Erythroblast (primary cell): Measurements from ENCODE around the gene NUP153.

ENCODE experiments used
- GATA1 ChIP-seq: IDR thresholded peaks from 2 replicates; pipeline ENCODE4 v1.6.1; 2011; ENCODE audit warnings: low read depth, mild to moderate bottlenecking, control low read depth, low read length, moderate library complexity
- POLR2A ChIP-seq: IDR thresholded peaks from 2 replicates; pipeline ENCODE4 v1.6.1; 2011; ENCODE audit warnings: mild to moderate bottlenecking, low read length

DNA sequence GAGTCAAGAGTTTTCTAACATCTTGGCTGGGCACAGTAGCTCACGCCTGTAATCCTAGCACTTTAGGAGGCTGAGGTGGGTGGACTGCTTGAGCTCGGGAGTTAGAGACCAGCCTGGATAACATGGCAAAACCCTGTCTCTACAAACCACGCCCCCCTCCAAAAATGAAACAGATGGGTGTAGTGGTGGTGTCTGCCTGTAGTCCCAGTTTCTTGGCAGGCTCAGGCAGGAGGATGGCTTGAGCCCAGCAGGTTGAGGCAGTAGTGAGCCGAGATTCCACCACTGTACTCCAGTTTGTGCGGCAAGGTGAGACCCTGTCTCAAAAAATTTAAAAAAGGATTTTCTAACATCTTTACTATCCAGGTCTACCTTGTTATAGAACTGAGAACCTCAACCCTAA, 84.6 kb downstream of the NUP153 start:
- no peak for TF ChIP-seq POLR2A
- no peak for TF ChIP-seq GATA1
